BE2C (cell line): Measurements from ENCODE around the gene MKRN1. TPM values are rescaled to one million over a fixed set of nuclear protein-coding genes. Genes with fewer than 3 reads are reported as not detected.

ENCODE experiments used
- DNase-seq: peaks from one replicate; pipeline ENCODE4 v3.0.0-alpha.2; 2020
- H3K27me3 ChIP-seq: fragments of 250-450 bp; sonication (Bioruptor Pico); 2 replicates; pipeline ENCODE4 v1.5.1; 2020; ENCODE audit warnings: mild to moderate bottlenecking
- H3K36me3 ChIP-seq: fragments of 250-450 bp; sonication (Bioruptor Pico); 2 replicates; pipeline ENCODE4 v1.5.1; 2020; ENCODE audit warnings: mild to moderate bottlenecking
- H3K4me1 ChIP-seq: fragments of 250-450 bp; sonication (Bioruptor Pico); 2 replicates; pipeline ENCODE4 v1.5.1; 2020
- H3K4me3 ChIP-seq: 2 replicates; pipeline ENCODE4 v1.5.1; 2011; ENCODE audit warnings: low read depth, low read length
- H3K9me3 ChIP-seq: fragments of 250-450 bp; sonication (Bioruptor Pico); 2 replicates; pipeline ENCODE4 v1.5.1; 2020
- CTCF ChIP-seq: IDR thresholded peaks from 2 replicates; pipeline ENCODE4 v1.5.1; 2012; ENCODE audit warnings: mild to moderate bottlenecking, low read depth, low read length
- polyA plus RNA-seq: library from polyadenylated mRNA; unstranded; fragments of >200 nt; gene quantifications from one replicate; pipeline ENCODE4 v1.2.1, GENCODE V29; 2012; ENCODE audit warnings: low read depth, missing spikeins; ENCODE audit not compliant: insufficient read length, insufficient read depth

MKRN1 gene, protein sequence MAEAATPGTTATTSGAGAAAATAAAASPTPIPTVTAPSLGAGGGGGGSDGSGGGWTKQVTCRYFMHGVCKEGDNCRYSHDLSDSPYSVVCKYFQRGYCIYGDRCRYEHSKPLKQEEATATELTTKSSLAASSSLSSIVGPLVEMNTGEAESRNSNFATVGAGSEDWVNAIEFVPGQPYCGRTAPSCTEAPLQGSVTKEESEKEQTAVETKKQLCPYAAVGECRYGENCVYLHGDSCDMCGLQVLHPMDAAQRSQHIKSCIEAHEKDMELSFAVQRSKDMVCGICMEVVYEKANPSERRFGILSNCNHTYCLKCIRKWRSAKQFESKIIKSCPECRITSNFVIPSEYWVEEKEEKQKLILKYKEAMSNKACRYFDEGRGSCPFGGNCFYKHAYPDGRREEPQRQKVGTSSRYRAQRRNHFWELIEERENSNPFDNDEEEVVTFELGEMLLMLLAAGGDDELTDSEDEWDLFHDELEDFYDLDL
- 83.7 TPM for polyA plus RNA-seq

GRCh38 chr7:140479062-140479738, at the start of gene MKRN1:
TSS of gene MKRN1 (minus strand) at chr7:140479505. CDS start at chr7:140479344, 161 bp downstream.
- peak; percentile 97 for DNase-seq
- H3K36me3 ChIP-seq: no peaks in the 10 kb centered on the region
- no peaks in the 10 kb centered on the region for H3K4me1 ChIP-seq
- no peaks in the 10 kb centered on the region for H3K9me3 ChIP-seq
- H3K27me3 ChIP-seq: no peaks in the 10 kb centered on the region
- peak within 1 kb of the TSS; percentile 85 for H3K4me3 ChIP-seq
- no peak for TF ChIP-seq CTCF

DNA sequence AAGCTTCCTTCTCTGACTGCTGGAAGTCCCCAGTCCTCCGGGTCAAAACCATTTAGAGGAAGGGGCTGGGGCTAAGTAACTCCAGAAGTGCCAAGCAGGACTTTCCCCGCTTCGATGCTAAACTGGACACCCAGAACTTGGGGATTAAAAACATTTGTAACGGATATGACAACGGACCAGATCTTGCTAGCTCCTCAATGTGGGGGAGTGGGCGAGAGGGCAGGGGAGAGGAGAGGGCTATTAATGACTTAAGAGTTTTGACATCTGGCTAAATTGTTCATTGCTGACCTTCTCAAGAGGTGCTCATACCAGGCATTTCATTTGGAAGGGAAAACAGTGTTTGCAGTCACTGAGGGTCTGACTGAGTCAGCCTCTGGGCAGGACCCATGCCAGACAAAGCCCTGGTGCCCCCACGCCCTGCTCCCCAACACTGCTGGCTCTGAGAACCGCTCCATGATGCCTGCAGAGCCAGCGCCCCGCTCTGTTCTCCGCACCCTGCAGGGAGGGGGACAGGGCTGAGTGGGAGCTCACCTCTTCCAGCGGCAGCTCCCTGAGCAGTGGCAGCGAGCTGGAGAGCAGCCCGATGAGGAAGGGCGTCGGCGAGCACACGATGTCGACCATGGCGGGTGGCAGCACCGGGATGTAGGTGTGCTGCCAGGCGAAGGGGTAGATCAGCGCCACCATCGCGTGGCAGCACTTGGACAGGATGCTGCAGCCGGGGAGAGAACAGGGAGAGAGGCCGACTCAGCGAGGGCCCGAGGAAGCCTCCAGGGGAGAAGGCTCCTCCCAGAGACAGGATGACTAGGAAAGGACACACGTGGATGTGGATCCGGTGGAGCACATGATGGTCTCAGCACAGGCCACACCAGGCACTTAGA, 47.7 kb upstream of the MKRN1 start:
- Histone ChIP-seq H3K9me3 (no peaks in the 10 kb centered on the region), H3K4me3 (no peak overlapping the region), H3K4me1 (no peaks in the 10 kb centered on the region), H3K36me3 (no peaks in the 10 kb centered on the region), H3K27me3 (no peaks in the 10 kb centered on the region)
- DNase-seq: no peak
- no peak for TF ChIP-seq CTCF

- no peaks in the 10 kb centered on the region for H3K27me3 ChIP-seq
- no peaks in the 10 kb centered on the region for H3K36me3 ChIP-seq
- no peaks in the 10 kb centered on the region for H3K4me1 ChIP-seq
- H3K9me3 ChIP-seq: no peaks in the 10 kb centered on the region
- no peak for TF ChIP-seq CTCF
- DNase-seq: no peak
- no peak overlapping the region for H3K4me3 ChIP-seq
Measured at GRCh38 chr7:140526214-140526613, 46.9 kb upstream of the MKRN1 start.

DNA sequence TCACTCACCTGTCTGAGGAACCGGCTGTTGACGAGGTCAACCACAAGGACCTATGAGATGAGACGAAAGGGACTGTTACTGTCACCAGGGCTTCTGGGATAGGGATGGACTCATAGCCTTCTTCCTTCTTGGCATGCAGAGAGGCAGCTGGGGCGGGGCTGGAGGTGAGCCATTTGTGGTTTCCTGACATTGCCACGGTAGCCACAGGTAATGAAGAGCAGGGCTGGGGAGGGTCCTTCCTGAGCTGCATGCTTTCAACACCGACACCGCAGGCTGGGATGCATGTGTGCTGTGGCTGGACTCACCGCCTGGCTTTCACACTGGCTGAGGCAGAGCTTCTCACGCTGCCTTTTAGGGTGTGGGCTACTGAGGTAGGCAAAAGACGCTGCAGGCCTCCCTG, 46.4 kb upstream of the MKRN1 start:
- DNase-seq: no peak
- Histone ChIP-seq H3K4me1 (no peaks in the 10 kb centered on the region), H3K27me3 (no peaks in the 10 kb centered on the region), H3K36me3 (no peaks in the 10 kb centered on the region), H3K9me3 (no peaks in the 10 kb centered on the region), H3K4me3 (no peak overlapping the region)
- no peak for TF ChIP-seq CTCF

GRCh38 chr7:140521421-140521820, 42.1 kb upstream of the MKRN1 start:
- H3K4me3 ChIP-seq: no peak overlapping the region
- no peak for TF ChIP-seq CTCF
- no peaks in the 10 kb centered on the region for H3K36me3 ChIP-seq
- no peaks in the 10 kb centered on the region for H3K4me1 ChIP-seq
- no peaks in the 10 kb centered on the region for H3K27me3 ChIP-seq
- no peaks in the 10 kb centered on the region for H3K9me3 ChIP-seq
- no peak for DNase-seq
